GM21825 (cell line): Measurements from ENCODE around the gene ADD2.
"Not testable (repeated sequence)": the region's sequence is repeated elsewhere in the genome, so short reads cannot be mapped to it uniquely, and the experiment has no call there.

Experiments
- ATAC-seq: cut with Tn5 transposase; IDR thresholded peaks from one replicate; pipeline ENCODE4 v1.9.1; 2021; ENCODE audit warnings: mild to moderate bottlenecking, moderate library complexity; ENCODE audit not compliant: unreplicated experiment

Gene ADD2

GRCh38 chr2:70646420-70646818 is 121.6 kb downstream of the ADD2 start:
- ATAC-seq: no peak

DNA sequence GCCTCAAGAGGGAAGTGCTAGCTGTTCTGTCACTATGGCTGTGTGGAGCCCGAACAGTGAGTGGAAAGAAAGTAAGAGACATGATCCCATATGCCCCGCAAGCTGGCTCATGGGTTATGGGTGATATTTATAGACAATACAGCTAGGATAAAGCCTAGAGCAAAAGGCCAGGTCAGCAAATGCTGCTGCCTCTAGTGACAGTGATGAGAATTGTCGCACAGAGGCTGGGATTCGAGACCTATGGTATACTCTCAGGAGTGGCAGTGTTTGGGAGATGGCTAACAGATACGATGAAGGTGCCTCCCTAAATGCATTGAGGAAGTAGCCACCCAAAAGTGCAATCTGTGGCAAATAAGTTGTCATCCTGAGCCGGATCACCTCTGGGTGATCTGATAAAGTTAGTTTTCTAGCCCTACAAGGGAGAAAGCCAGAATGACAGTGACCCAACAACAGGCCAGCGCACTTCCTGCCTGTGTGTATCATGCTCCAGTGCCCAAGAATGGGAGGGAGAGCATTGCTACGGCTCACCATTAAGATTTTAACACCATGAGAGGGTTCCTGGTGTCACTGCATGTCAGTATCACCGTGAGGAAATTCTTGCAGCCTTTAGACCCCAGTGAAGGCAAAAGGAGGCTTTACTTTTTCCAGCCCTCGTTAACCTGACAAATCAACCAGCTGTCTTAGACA is 122.1 kb downstream of the ADD2 start:
- no peak for ATAC-seq

DNA sequence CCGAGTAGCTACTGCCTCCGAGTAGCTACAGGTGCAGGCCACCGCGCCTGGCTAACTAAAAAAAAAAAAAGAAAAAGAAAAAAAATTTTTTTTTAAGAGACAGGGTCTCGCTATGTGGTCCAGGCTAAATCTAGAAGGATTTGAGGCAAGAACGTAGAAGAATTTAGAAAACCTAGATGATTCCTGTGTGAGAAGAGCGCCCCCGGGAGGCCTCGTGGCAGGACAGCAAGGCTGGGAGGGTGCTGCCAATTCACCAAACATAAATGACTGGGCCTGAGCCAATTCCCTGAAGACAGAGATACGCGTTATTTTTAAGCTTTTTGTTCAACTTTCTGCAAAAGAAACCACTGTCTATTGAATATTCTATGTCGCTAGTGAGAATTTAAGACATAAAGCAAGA is 124.3 kb downstream of the ADD2 start:
- no peak for ATAC-seq

- ATAC-seq: no peak
These were observed 126.7 kb downstream of the ADD2 start for GRCh38 chr2:70641263-70641784.

- no peak for ATAC-seq
These were observed 128.1 kb downstream of the ADD2 start for GRCh38 chr2:70639841-70640436.

GRCh38 chr2:70638561-70638960 is 129.4 kb downstream of the ADD2 start:
- ATAC-seq: no peak

DNA sequence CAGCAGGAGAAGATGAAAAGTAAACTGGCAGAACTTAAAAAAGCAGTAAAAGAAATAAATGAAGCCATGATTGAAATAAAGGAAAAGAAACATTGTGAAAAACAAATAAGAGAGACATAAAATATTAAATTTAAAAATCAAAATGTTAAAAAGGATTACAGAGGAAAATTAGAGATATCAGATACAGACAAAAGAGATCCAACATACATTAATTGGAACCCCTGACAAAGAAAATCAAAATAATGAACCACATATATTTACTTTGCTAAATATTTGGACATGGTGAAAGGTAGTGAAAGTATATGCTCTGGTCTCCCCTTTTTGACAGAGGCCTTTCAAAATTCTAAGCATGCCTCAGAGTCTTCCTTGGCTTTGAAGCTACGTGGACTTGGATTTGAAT is 134.5 kb downstream of the ADD2 start:
- ATAC-seq: no peak

DNA sequence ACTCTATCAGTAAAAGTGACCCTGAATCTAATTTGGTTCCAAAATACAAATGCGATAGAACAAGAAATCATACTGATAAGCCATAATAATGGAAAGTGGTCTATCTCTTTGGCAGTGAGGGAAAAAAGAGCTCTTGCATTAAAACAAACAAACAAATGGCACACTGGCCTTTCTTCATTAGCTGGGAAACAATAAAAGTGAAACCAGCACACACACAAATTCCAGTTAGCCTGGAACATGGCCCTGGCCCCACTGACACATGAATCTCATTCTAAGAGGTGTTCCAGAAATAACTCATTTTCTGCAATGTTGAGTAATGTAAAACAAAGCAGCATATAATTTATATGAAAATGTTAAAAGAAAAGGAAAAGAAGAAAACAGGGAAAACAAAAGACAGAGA is 135.0 kb downstream of the ADD2 start:
- no peak for ATAC-seq

DNA sequence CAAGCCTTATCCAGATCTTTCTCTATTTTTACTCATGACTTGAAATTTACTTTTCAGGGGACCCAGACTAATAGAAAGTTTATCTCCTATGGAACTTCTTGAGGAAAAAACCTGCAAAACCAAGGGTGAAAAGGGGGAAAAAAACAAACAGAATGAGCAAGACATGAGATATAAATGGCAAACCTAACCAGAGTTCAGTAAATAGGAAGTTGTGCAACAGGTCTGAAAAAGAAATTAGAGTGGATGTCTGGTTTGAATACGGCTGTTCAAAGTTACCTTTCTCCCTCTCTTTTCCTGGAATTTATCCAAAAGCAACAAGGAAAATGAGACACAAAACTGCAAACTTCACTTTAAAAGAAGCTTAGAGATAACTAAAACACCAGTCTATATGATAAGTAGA is 135.6 kb downstream of the ADD2 start:
- no peak for ATAC-seq

DNA sequence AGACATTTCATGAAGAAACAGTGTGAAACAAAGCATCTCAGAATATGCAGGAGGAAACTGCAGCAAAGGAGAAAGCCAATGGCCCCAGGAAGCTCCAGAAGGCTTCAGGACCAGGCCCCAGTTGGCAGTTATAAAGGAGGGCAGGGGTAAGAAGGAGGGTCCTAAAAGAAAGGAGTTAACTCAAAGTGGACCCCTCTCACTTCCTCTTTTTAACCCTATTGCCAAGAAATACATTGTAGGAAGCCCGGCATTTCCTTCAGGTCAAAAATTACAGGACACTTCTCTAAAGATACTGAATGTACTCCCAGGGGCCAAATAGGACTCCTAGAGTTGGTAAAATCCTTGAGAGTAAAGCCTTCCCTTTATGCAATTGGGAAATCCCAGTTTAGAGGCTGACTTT is 137.2 kb downstream of the ADD2 start:
- ATAC-seq: no peak

- ATAC-seq: no peak
These were observed 140.6 kb downstream of the ADD2 start for GRCh38 chr2:70627211-70627898.

DNA sequence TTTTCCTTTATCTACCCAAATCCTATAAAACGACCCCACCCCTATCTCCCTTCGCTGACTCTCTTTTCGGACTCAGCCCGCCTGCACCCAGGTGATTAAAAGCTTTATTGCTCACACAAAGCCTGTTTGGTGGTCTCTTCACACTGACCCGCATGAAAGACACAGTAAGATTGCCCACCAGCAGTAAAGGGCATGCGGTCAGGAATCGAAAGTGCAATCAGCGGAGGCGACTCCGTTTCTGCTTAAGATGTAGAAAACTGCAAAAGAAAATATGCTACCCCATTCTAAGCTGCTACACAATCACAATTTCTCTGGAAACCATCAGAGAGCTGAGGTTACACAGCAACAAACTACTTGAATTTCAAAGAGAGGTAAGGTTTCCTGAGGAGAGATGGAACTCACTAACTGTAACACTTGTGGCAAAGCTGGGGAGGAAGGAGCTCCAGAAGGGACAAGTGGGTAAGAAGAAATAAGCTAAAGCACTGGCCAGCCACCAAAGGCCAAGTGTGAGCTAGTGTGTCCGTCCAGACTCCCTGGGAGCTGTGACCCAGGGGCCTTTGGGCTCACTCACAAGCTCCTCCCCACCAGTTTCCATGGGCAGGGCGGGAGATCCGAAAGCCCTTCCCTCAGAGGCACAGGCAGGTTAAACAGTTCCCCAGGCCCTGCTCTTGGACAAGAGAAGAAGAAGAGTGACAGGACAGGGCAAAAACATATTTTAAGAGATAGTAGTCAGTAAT is 141.6 kb downstream of the ADD2 start:
- no peak for ATAC-seq

DNA sequence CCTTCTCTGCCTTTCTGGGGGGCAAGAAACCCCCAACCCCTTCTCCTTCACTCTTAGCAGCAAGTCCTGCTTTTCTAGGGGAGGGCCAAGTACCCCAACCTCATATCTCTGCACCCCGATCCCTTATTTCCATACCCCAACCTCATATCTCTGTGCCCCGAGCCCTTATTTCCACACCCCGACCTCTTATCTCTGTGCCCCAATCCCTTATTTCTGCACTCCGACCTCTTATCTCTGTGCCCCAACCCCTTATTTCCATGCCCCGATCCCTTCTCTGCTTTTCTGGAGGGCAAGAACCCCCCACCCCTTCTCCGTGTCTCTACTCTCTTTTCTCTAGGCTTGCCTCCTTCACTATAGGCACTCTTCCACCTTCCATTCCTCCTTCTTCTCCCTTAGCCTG is 146.5 kb downstream of the ADD2 start:
- not testable (repeated sequence) for ATAC-seq

- no peak for ATAC-seq
These were observed 148.0 kb downstream of the ADD2 start for GRCh38 chr2:70620020-70620419.

- no peak for ATAC-seq
These were observed 148.8 kb downstream of the ADD2 start for GRCh38 chr2:70619167-70619566.

- no peak for ATAC-seq
These were observed 151.8 kb downstream of the ADD2 start for GRCh38 chr2:70616168-70616694.

DNA sequence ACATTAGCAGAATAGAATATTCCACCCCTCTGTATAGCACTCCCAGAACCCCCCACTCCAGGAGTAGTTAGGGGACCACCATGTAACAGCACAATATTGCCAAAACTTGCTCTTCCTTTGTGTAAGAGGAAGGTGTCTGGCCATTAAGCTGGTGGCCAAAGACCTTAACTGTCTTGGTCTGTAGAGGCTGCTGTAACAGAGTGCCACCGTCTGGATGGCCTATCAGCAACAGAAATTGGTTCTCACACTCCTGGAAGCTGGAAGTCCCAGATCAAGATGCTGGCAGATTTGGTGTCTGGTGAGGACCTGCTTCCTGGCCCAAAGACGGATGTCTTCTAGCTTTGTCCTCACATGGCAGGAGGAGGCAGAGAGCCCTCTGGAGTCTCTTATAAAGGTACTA is 152.8 kb downstream of the ADD2 start:
- ATAC-seq: no peak

DNA sequence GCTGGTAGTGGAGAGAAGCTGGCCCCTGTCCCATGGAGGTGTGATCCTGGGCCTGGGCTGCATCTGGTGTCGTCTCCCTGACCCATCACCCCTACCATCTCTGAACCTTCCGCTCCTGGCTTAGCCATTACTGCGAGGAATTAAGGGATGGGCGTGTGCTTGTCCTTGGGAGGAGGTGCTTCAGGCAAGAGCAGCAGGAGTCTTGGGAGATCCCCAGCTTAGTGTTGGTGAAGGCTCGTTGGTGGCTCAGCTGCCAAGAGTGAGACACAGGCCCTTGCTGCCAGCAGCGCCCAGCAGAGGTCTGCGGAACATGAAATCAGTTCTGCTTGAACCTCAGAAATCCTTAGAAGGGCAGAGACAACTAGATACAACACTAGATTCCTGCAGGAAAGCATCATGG is 154.5 kb downstream of the ADD2 start:
- ATAC-seq: no peak

GRCh38 chr2:70612574-70612973 is 155.4 kb downstream of the ADD2 start:
- no peak for ATAC-seq

DNA sequence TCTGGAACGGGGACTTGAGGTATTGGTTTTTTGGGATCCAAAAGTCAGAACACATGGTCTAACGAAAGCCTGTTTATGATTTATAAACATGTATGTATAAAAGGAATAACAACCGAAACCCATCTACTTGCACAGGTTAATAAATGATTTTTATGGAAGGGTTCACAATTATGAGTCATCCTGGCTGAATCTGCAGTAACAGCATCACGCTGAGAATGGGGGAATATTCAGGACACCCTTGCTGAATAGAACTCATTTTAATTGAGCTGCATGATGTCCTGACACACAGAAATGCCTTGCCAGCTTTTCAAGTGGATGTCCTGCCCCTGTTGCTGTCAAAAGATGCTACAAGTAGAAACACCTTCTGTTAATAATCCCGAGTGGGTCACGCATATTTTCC is 159.6 kb downstream of the ADD2 start:
- ATAC-seq: no peak

GRCh38 chr2:70607121-70607561 is 160.9 kb downstream of the ADD2 start:
- ATAC-seq: no peak
